Muscle layer of colon (tissue), 2 donors: ENCODE measurements around the gene TWF1.
"Not testable (repeated sequence)": the region's sequence is repeated elsewhere in the genome, so short reads cannot be mapped to it uniquely, and the experiment has no call there.

Experiments
- H3K27ac ChIP-seq: one replicate; pipeline ENCODE4 v1.7.0; 2013; ENCODE audit warnings: low read depth, mild to moderate bottlenecking, low read length, moderate library complexity
- H3K27me3 ChIP-seq, 2 donors: one replicate each; pipeline ENCODE4 v1.7.0; 2013; ENCODE audit warnings: low read length in 2 of 2, mild to moderate bottlenecking in 2 of 2; ENCODE audit not compliant: insufficient read depth in 2 of 2, control insufficient read depth in 1 of 2
- H3K36me3 ChIP-seq: one replicate; pipeline ENCODE4 v1.7.0; 2013; ENCODE audit warnings: mild to moderate bottlenecking, low read length; ENCODE audit not compliant: insufficient read depth
- H3K4me1 ChIP-seq: one replicate; pipeline ENCODE4 v1.7.0; 2013; ENCODE audit warnings: mild to moderate bottlenecking, low read length; ENCODE audit not compliant: insufficient read depth
- H3K4me3 ChIP-seq, 2 donors: one replicate each; pipeline ENCODE4 v1.7.0; 2013; ENCODE audit warnings: low read length in 2 of 2, low read depth in 1 of 2, mild to moderate bottlenecking in 1 of 2, moderate library complexity in 1 of 2
- H3K9ac ChIP-seq: one replicate; pipeline ENCODE4 v1.7.0; 2013; ENCODE audit warnings: low read length
- H3K9me3 ChIP-seq: one replicate; pipeline ENCODE4 v1.7.0; 2013; ENCODE audit warnings: mild to moderate bottlenecking, low read length
- donor health status: abdominal sarcoma.
- donor health status: Adenocarcinoma of cecum.

TWF1 gene

GRCh38 chr12:43758728-43759563 lies 47.2 kb downstream of the TWF1 start, which contains the start of the genes IRAK4 and PUS7L:
Gene IRAK4, plus strand, starts transcription at chr12:43758951. Its CDS starts 9,161 bp downstream, at chr12:43768112.
Gene PUS7L, minus strand, starts transcription at chr12:43758790. Its CDS starts 3,545 bp downstream, at chr12:43755245.
- H3K27me3 ChIP-seq = no peaks in the 10 kb centered on the region
- H3K36me3 ChIP-seq = no peaks in the 10 kb centered on the region
- H3K27ac ChIP-seq = peak within 1 kb of the TSS; percentile 53
- H3K4me1 ChIP-seq = peaks cover 20% of the 10 kb centered on the region
- H3K9ac ChIP-seq = peak within 1 kb of the TSS; percentile 92
- no peaks in the 10 kb centered on the region for H3K9me3 ChIP-seq
- H3K4me3 ChIP-seq = peak within 1 kb of the TSS; percentile 75 to 99

- Histone ChIP-seq H3K9ac (peak overlapping the region; percentile 12), H3K4me1 (peaks cover 24% of the 10 kb centered on the region), H3K27me3 (no peaks in the 10 kb centered on the region), H3K36me3 (no peaks in the 10 kb centered on the region), H3K4me3 (peak overlapping the region; percentile 75 to 99), H3K9me3 (no peaks in the 10 kb centered on the region), H3K27ac (peak overlapping the region; percentile 35)
Measured at GRCh38 chr12:43758247-43758727, 47.8 kb downstream of the TWF1 start.

GRCh38 chr12:43754015-43754414 lies 52.1 kb downstream of the TWF1 start:
- H3K27me3 ChIP-seq = no peaks in the 10 kb centered on the region
- H3K9ac ChIP-seq = no peak overlapping the region
- H3K27ac ChIP-seq = no peak overlapping the region
- no peak overlapping the region for H3K4me3 ChIP-seq
- no peaks in the 10 kb centered on the region for H3K36me3 ChIP-seq
- H3K9me3 ChIP-seq = no peaks in the 10 kb centered on the region
- peaks cover 11% of the 10 kb centered on the region for H3K4me1 ChIP-seq

- H3K9me3 ChIP-seq, H3K4me1 ChIP-seq, H3K4me3 ChIP-seq, H3K9ac ChIP-seq, H3K36me3 ChIP-seq, H3K27me3 ChIP-seq, H3K27ac ChIP-seq: not testable (repeated sequence)
Measured at GRCh38 chr12:43751360-43751759, 54.8 kb downstream of the TWF1 start.

GRCh38 chr12:43750814-43751213 lies 55.3 kb downstream of the TWF1 start:
- Histone ChIP-seq H3K27ac (no peak overlapping the region), H3K36me3 (no peaks in the 10 kb centered on the region), H3K27me3 (no peaks in the 10 kb centered on the region), H3K9me3 (no peaks in the 10 kb centered on the region), H3K4me3 (no peak overlapping the region), H3K9ac (no peak overlapping the region), H3K4me1 (peaks cover 4% of the 10 kb centered on the region)

- H3K27me3 ChIP-seq = no peaks in the 10 kb centered on the region
- no peaks in the 10 kb centered on the region for H3K36me3 ChIP-seq
- peaks cover 4% of the 10 kb centered on the region for H3K4me1 ChIP-seq
- H3K4me3 ChIP-seq = no peak overlapping the region
- no peak overlapping the region for H3K27ac ChIP-seq
- no peak overlapping the region for H3K9ac ChIP-seq
- H3K9me3 ChIP-seq = no peaks in the 10 kb centered on the region
Measured at GRCh38 chr12:43749016-43749415, 57.1 kb downstream of the TWF1 start.

GRCh38 chr12:43744826-43745225 lies 61.3 kb downstream of the TWF1 start:
- Histone ChIP-seq H3K4me1 (no peaks in the 10 kb centered on the region), H3K27ac (no peak overlapping the region), H3K27me3 (no peaks in the 10 kb centered on the region), H3K4me3 (no peak overlapping the region), H3K9me3 (no peaks in the 10 kb centered on the region), H3K36me3 (no peaks in the 10 kb centered on the region), H3K9ac (no peak overlapping the region)
